ENCODE measurements around the gene SASH1.

The SASH1 gene

GRCh38 chr6:148590883-148591282, 248.2 kb downstream of the SASH1 start:
- ATAC-seq, result no peak

GRCh38 chr6:148591656-148592055, 249.0 kb downstream of the SASH1 start:
- ATAC-seq (peak; percentile 32), DNase-seq (no peak)

More at GRCh38 chr6:148590883-148591282, 248.2 kb downstream of the SASH1 start:
- DNase-seq, result no peak

DNA sequence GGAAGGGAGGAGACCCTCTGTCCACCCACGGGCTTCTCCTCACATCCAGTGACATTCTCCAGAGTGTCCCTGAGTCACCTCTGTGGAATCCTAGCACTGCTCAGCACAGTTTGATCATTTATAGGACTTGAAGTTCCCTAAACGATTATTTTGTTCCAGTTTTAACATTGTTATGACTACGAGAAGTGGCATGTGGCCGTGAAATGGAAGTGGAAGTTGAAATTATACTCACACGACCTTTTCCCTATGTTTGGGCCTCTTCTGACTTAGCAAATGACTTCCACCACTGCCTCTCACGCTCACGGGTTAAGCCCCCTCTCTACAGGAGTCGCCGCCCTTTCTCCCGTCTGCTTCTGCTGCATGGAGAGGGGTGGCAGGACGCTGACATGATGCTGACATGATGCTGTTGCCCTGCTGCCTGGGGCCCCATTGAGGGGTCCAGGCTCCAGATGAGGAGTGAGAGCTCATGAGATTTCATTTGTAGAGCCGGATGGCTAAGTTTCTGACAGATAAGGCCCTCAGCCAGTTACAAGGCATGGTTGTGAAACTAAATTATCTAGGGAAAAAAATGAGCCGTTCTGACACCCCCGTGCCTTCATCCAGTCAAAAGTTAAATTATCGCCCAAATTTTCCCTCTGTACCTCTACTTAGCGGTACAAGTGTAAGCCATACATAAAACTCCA, 250.6 kb downstream of the SASH1 start:
- ATAC-seq, result no peak
- DNase-seq, result no peak

DNA sequence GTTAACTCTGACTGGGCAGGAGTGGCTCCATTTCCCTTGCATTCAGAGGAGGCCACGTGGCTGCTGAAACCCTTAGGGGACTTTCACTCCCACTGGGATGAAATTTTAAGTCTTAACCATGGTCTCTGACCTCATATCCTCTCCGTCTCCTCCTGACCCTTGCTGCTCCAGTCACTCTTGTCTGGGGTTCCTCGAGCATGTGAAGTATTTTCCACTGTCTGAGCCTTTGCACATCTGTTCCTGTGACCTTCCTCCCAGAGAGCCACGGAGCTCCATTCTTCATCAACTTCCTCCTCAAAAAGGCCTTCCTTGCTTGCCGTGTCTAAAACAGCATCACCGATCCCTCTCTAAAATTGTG, 251.2 kb downstream of the SASH1 start:
- ATAC-seq, result no peak
- no peak for DNase-seq

DNA sequence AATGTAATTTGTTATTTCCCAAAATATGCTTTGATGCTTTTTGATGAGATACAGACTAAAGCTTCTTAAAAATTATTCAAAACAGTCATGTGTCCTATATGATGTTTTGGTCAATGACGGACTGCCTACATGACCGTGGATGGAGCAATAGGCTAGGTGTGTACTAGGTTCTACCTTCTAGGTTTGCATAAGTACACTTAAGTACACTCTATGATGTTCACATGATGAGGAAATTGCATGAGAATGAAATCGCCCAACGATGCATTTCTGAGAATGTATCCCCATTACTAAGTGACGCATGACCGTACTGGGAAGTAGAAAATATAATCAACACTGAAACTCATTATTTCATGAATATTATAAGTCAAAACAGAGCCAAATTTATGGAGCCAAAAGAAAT, 252.9 kb downstream of the SASH1 start:
- ATAC-seq (no peak), DNase-seq (no peak)

GRCh38 chr6:148596891-148597455, 254.3 kb downstream of the SASH1 start:
- DNase-seq (no peak), ATAC-seq (no peak)

- ATAC-seq (no peak), DNase-seq (no peak)
These were observed 256.1 kb downstream of the SASH1 start for GRCh38 chr6:148598724-148599123.

GRCh38 chr6:148599967-148600426, 257.4 kb downstream of the SASH1 start:
- ATAC-seq, result no peak
- no peak for DNase-seq

Measured in stimulated activated naive CD8-positive, alpha-beta T cell treated with anti-CD3 and anti-CD28 coated beads, Interleukin-15, Interleukin-2, amounts not matched to agents 100 U/mL and 50 U/mL, for 24 hours (primary cell).